Muscle layer of duodenum (tissue), 2 donors: ENCODE results near the gene MCCC1.

Experiments used
- H3K27ac ChIP-seq: one replicate; pipeline ENCODE4 v1.7.0; 2013; ENCODE audit warnings: mild to moderate bottlenecking, low read length
- H3K27me3 ChIP-seq: one replicate; pipeline ENCODE4 v1.7.0; 2013; ENCODE audit warnings: low read depth, mild to moderate bottlenecking, control low read depth, low read length
- H3K36me3 ChIP-seq, 2 donors: one replicate each; pipeline ENCODE4 v1.7.0; 2013; ENCODE audit warnings: low read length in 2 of 2, control low read depth in 1 of 2, mild to moderate bottlenecking in 1 of 2; ENCODE audit not compliant: insufficient read depth in 2 of 2, control insufficient read depth in 1 of 2
- H3K4me1 ChIP-seq, 2 donors: one replicate each; pipeline ENCODE4 v1.7.0; 2013; ENCODE audit warnings: low read length in 2 of 2, mild to moderate bottlenecking in 2 of 2, control low read depth in 1 of 2, moderate library complexity in 1 of 2; ENCODE audit not compliant: insufficient read depth in 2 of 2, control insufficient read depth in 1 of 2
- H3K4me3 ChIP-seq, 2 donors: one replicate each; pipeline ENCODE4 v1.7.0; 2013; ENCODE audit warnings: low read length in 2 of 2, low read depth in 1 of 2, mild to moderate bottlenecking in 1 of 2
- H3K9me3 ChIP-seq, 2 donors: one replicate each; pipeline ENCODE4 v1.7.0; 2013; ENCODE audit warnings: low read length in 2 of 2, control low read depth in 1 of 2, mild to moderate bottlenecking in 1 of 2; ENCODE audit not compliant: control insufficient read depth in 1 of 2
- donor health status: healthy.

Gene MCCC1

GRCh38 chr3:182980204-182981037 lies 118.9 kb downstream of the MCCC1 start, which contains the start of gene DCUN1D1:
Gene DCUN1D1 (minus strand): TSS chr3:182980538. CDS start chr3:182980489, 49 bp downstream.
- Histone ChIP-seq H3K36me3 (no peaks in the 10 kb centered on the region), H3K27ac (peak within 1 kb of the TSS; percentile 58), H3K4me3 (peak within 1 kb of the TSS; percentile 79 to 81), H3K9me3 (no peaks in the 10 kb centered on the region), H3K27me3 (no peaks in the 10 kb centered on the region), H3K4me1 (peaks cover 3 to 15% of the 10 kb centered on the region in 2 donors)

- Histone ChIP-seq H3K4me1 (peaks cover 3 to 15% of the 10 kb centered on the region in 2 donors), H3K4me3 (peak overlapping the region; percentile 79 to 81), H3K9me3 (no peaks in the 10 kb centered on the region), H3K27me3 (no peaks in the 10 kb centered on the region), H3K36me3 (no peaks in the 10 kb centered on the region), H3K27ac (peak overlapping the region; percentile 58)
Observed at GRCh38 chr3:182979674-182980191, 119.6 kb downstream of the MCCC1 start.

GRCh38 chr3:182979103-182979673 lies 120.1 kb downstream of the MCCC1 start:
- Histone ChIP-seq H3K27ac (peak overlapping the region; percentile 58), H3K9me3 (no peaks in the 10 kb centered on the region), H3K27me3 (no peaks in the 10 kb centered on the region), H3K36me3 (no peaks in the 10 kb centered on the region), H3K4me1 (peaks cover 3 to 15% of the 10 kb centered on the region in 2 donors), H3K4me3 (peak overlapping the region; percentile 79 to 81)

GRCh38 chr3:182978387-182978786 lies 120.9 kb downstream of the MCCC1 start:
- no peak overlapping the region for H3K27ac ChIP-seq
- no peak overlapping the region for H3K4me3 ChIP-seq
- no peaks in the 10 kb centered on the region for H3K27me3 ChIP-seq
- H3K9me3 ChIP-seq: no peaks in the 10 kb centered on the region
- peaks cover 3 to 15% of the 10 kb centered on the region in 2 donors for H3K4me1 ChIP-seq
- H3K36me3 ChIP-seq: no peaks in the 10 kb centered on the region

- H3K4me1 ChIP-seq: peaks cover 0 to 3% of the 10 kb centered on the region in 2 donors
- H3K4me3 ChIP-seq: no peak overlapping the region
- no peaks in the 10 kb centered on the region for H3K27me3 ChIP-seq
- no peaks in the 10 kb centered on the region for H3K9me3 ChIP-seq
- no peaks in the 10 kb centered on the region for H3K36me3 ChIP-seq
- H3K27ac ChIP-seq: no peak overlapping the region
Observed at GRCh38 chr3:182973047-182973446, 126.2 kb downstream of the MCCC1 start.

GRCh38 chr3:182972387-182972786 lies 126.9 kb downstream of the MCCC1 start:
- Histone ChIP-seq H3K4me3 (no peak overlapping the region), H3K27ac (no peak overlapping the region), H3K36me3 (no peaks in the 10 kb centered on the region), H3K9me3 (no peaks in the 10 kb centered on the region), H3K4me1 (peaks cover 3 to 6% of the 10 kb centered on the region in 2 donors), H3K27me3 (no peaks in the 10 kb centered on the region)

GRCh38 chr3:182971637-182972036 lies 127.7 kb downstream of the MCCC1 start:
- Histone ChIP-seq H3K27ac (no peak overlapping the region), H3K36me3 (no peaks in the 10 kb centered on the region), H3K27me3 (no peaks in the 10 kb centered on the region), H3K4me3 (no peak overlapping the region), H3K9me3 (no peaks in the 10 kb centered on the region), H3K4me1 (peaks cover 3 to 8% of the 10 kb centered on the region in 2 donors)

- Histone ChIP-seq H3K4me3 (no peak overlapping the region), H3K9me3 (no peaks in the 10 kb centered on the region), H3K4me1 (peaks cover 3 to 8% of the 10 kb centered on the region in 2 donors), H3K36me3 (no peaks in the 10 kb centered on the region), H3K27me3 (no peaks in the 10 kb centered on the region), H3K27ac (no peak overlapping the region)
Observed at GRCh38 chr3:182970811-182971418, 128.4 kb downstream of the MCCC1 start.

GRCh38 chr3:182969853-182970252 lies 129.4 kb downstream of the MCCC1 start:
- Histone ChIP-seq H3K36me3 (no peaks in the 10 kb centered on the region), H3K27me3 (no peaks in the 10 kb centered on the region), H3K4me3 (no peak overlapping the region), H3K4me1 (peaks cover 3 to 8% of the 10 kb centered on the region in 2 donors), H3K27ac (no peak overlapping the region), H3K9me3 (no peaks in the 10 kb centered on the region)

- Histone ChIP-seq H3K27me3 (no peaks in the 10 kb centered on the region), H3K36me3 (no peaks in the 10 kb centered on the region), H3K27ac (no peak overlapping the region), H3K4me3 (no peak overlapping the region), H3K9me3 (no peaks in the 10 kb centered on the region), H3K4me1 (peaks cover 3 to 8% of the 10 kb centered on the region in 2 donors)
Observed at GRCh38 chr3:182969277-182969676, 130.0 kb downstream of the MCCC1 start.
